ENCODE measurements around the gene EFCC1.

DNA sequence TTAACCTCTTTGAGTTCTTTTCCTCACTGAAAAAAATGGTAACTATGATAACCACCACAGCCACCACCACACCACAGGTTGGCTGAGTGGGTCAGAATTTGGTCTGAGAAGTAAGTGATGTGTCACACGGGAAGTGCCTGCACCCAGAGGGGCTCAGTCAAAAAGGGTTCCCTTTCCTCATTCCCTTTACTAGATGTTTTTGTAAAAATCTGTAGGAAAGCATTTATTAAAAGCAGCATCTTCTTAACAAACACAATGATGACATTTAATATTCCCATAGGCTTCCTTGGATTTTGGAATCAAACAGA is 30.4 kb upstream of the EFCC1 start:
- TF ChIP-seq CTCF (IDR thresholded peaks at IDR 0.05): no peak
- TF ChIP-seq POLR2AphosphoS5 (IDR thresholded peaks at IDR 0.05): no peak
- TF ChIP-seq POLR2A (IDR thresholded peaks at IDR 0.05): no peak
- no peak for TF ChIP-seq EP300 (IDR thresholded peaks at IDR 0.05; ENCODE audit: low read depth)

All from transverse colon (tissue), 4 donors.